ENCODE measurements around the gene LRP2. TPM values are rescaled to one million over a fixed set of nuclear protein-coding genes. Genes with fewer than 3 reads are reported as not detected.

Gene LRP2
- total RNA-seq, 1 donor from 2014 or later, result 54.2 TPM

DNA sequence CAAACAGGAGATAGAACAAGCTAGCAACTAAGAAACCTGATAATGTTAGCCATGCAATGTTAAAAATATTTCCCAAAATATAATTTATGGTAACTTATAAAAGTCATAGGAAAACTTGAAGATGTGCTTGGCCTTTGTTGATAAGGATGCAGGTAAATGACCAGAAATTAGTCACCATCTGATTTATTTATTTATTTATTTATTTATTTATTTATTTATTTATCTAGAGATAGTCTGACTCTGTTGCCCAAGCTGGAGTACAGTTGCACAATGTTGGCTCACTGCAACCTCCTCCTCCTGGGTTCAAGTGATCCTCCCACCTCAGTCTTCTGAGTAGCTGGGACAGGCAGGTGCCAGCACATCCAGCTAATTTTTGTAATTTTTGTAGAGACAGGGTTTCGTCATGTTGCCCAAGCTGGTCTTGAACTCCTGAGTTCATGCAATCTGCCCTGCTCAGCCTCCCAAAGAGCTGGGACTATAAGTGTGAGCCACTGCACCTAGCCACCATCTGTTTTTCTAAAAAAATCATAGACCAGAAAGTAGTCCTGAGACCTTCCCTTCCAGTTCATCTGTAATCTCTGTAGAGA, 183.4 kb downstream of the LRP2 start:
- DNase-seq (ENCODE audit: low spot score in 2 of 2, unreplicated experiment in 2 of 2), result no peak
- peaks cover 19% of the 10 kb centered on the region for H3K36me3 Mint-ChIP-seq
- no peak for TF ChIP-seq CTCF (IDR thresholded peaks at IDR 0.05; ENCODE audit: unreplicated experiment)

DNA sequence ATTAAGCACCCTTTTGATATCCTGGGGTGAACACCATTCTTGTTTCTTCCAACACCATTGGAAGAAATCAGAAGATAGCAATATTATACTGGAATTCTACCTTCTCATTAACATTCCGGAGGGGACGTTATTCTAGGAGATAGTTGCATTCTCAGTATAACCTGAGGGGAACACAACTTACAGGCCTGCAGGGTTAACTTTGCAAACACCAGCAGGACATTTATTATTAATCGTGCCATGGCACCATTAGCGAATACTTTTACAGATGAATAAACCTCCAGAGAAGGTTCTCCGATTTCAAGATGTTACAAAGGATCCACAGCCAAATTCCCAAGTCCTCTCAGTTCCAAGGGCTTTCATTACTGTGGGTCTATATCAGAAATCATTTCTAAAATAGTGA, 184.0 kb downstream of the LRP2 start:
- no peak overlapping the region for H3K27ac Mint-ChIP-seq
- H3K9me3 Mint-ChIP-seq, result no peaks in the 10 kb centered on the region
- H3K36me3 Mint-ChIP-seq, result peaks cover 21% of the 10 kb centered on the region
- DNase-seq (ENCODE audit: low spot score in 2 of 2, unreplicated experiment in 2 of 2), result no peak
- H3K27me3 Mint-ChIP-seq (ENCODE audit: low read depth), result peaks cover 2% of the 10 kb centered on the region
- H3K4me3 Mint-ChIP-seq, result no peak overlapping the region
- TF ChIP-seq CTCF (IDR thresholded peaks at IDR 0.05; ENCODE audit: unreplicated experiment), result no peak
- H3K4me1 Mint-ChIP-seq, result no peaks in the 10 kb centered on the region

More for the DNA sequence above, 183.4 kb downstream of the LRP2 start:
- peaks cover 2% of the 10 kb centered on the region for H3K27me3 Mint-ChIP-seq (ENCODE audit: low read depth)
- no peak overlapping the region for H3K27ac Mint-ChIP-seq
- no peaks in the 10 kb centered on the region for H3K9me3 Mint-ChIP-seq
- no peaks in the 10 kb centered on the region for H3K4me1 Mint-ChIP-seq
- no peak overlapping the region for H3K4me3 Mint-ChIP-seq

GRCh38 chr2:169175112-169175511, 187.2 kb downstream of the LRP2 start:
- H3K9me3 Mint-ChIP-seq, result no peaks in the 10 kb centered on the region

GRCh38 chr2:169173876-169174275, 188.5 kb downstream of the LRP2 start:
- H3K36me3 Mint-ChIP-seq, result peaks cover 15% of the 10 kb centered on the region
- no peak for DNase-seq (ENCODE audit: low spot score in 2 of 2, unreplicated experiment in 2 of 2)
- H3K9me3 Mint-ChIP-seq, result no peaks in the 10 kb centered on the region
- TF ChIP-seq CTCF (IDR thresholded peaks at IDR 0.05; ENCODE audit: unreplicated experiment), result no peak
- no peak overlapping the region for H3K4me3 Mint-ChIP-seq
- no peak overlapping the region for H3K27ac Mint-ChIP-seq
- no peaks in the 10 kb centered on the region for H3K4me1 Mint-ChIP-seq
- H3K27me3 Mint-ChIP-seq (ENCODE audit: low read depth), result peaks cover 2% of the 10 kb centered on the region

More at GRCh38 chr2:169175112-169175511, 187.2 kb downstream of the LRP2 start:
- no peak overlapping the region for H3K4me3 Mint-ChIP-seq
- H3K4me1 Mint-ChIP-seq, result no peaks in the 10 kb centered on the region
- H3K27ac Mint-ChIP-seq, result no peak overlapping the region
- H3K27me3 Mint-ChIP-seq (ENCODE audit: low read depth), result peaks cover 2% of the 10 kb centered on the region
- H3K36me3 Mint-ChIP-seq, result peaks cover 12% of the 10 kb centered on the region
- TF ChIP-seq CTCF (IDR thresholded peaks at IDR 0.05; ENCODE audit: unreplicated experiment), result no peak
- no peak for DNase-seq (ENCODE audit: low spot score in 2 of 2, unreplicated experiment in 2 of 2)

DNA sequence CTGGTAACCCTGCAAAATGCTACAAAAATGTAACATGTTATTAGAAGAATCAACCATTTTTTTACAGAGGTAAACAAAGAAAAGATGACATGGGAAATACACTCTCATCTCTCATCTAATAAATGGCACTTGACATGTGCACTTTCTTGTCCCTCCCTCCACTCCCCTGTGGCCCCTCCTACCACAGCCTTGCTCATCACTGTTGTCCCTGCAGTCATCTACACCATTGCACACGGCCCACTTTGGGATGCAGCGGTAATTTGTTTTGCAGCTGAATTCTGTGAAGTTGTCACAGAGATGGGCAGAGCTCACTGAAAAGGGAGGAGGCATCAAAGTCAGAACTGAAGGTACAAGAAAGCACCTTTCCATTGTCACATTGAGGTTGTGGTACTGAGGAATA, 189.4 kb downstream of the LRP2 start:
- Mint-ChIP-seq H3K9me3 (no peaks in the 10 kb centered on the region), H3K27ac (no peak overlapping the region), H3K4me3 (no peak overlapping the region), H3K4me1 (no peaks in the 10 kb centered on the region), H3K36me3 (peaks cover 18% of the 10 kb centered on the region), H3K27me3 (ENCODE audit: low read depth) (peaks cover 2% of the 10 kb centered on the region)
- no peak for TF ChIP-seq CTCF (IDR thresholded peaks at IDR 0.05; ENCODE audit: unreplicated experiment)
- DNase-seq (ENCODE audit: low spot score in 2 of 2, unreplicated experiment in 2 of 2), result no peak

Measured in mesothelial cell of epicardium (in vitro differentiated cells).